Measurements from ENCODE around the gene FREM1.

Gene FREM1

GRCh38 chr9:14702200-14702720 lies 208.0 kb downstream of the FREM1 start:
- no peak for DNase-seq (ENCODE audit: low read depth)

DNA sequence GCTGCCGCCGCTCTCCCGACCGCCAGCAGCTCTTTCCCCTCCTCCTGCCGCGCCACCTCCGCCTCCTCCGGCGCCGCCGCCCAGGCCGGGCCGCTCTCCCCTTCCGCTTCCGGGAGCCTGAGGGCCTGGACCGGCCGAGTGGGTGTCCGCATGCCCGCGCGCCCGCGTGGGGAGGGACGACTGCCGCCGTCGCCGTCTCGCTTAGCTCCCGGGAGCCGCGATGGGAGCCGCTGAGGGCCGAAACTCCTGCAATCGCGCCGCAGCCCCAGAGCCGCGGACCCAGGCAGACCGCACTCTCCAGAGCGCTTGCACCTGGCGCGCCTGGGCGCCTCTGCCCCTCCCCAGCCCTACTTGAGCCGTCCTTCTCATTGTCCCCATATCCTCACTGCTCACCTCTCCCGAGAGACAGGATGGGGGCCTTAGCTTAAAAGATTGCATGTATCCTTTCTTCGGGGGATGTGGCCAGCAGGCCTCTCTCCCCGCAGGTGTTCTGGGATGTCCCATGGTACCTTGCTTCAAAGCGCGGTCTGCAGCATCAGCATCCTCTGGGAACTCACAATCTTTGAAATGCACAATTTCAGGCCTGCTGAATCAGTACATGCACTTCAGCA lies 216.9 kb downstream of the FREM1 start, which contains the start of gene ZDHHC21:
Gene ZDHHC21, minus strand, starts transcription at position 182 of the 611 bp plus-strand sequence. CDS start 19,092 bp downstream, outside the sequence.
- peak; percentile 66 for DNase-seq (ENCODE audit: low read depth)

DNA sequence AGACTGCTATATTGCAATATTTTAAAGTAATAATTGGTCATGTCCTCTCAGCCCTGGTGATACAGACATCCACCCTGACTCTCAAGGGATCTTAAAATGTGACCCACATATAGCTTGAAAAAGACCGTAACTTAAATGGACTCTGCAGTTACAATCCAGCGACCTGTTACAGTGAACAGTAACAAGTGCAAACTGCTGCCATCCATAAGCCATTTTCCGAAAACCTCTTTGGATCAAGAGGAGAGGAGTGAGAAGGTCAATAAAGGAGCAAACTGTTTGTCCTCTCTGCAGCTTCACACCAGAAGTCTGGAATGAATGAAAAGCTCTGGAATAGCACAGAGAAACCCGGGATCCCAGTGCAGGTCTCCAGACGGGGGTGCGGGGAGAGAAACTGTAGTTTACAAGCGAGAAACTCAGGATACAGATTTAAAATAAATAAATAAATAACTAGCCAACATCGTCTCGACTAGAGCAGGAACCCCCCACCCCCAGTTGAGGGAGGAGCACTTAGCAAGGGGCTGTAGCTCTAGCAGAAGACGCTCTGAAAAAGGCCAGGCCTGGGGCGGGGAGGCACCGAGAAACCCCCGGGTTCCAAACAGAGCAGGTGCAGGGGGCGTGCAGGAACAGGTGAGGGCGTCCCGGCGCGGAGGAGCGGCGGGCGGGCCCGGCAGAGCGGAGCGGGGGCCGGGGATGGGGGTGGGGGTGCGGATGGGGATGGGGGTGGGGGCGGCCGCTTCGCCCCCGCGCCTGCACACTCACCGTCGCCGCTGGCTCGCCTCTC lies 217.6 kb downstream of the FREM1 start:
- no peak for DNase-seq (ENCODE audit: low read depth)

GRCh38 chr9:14690948-14691730 lies 219.1 kb downstream of the FREM1 start:
- DNase-seq (ENCODE audit: low read depth) = no peak

DNA sequence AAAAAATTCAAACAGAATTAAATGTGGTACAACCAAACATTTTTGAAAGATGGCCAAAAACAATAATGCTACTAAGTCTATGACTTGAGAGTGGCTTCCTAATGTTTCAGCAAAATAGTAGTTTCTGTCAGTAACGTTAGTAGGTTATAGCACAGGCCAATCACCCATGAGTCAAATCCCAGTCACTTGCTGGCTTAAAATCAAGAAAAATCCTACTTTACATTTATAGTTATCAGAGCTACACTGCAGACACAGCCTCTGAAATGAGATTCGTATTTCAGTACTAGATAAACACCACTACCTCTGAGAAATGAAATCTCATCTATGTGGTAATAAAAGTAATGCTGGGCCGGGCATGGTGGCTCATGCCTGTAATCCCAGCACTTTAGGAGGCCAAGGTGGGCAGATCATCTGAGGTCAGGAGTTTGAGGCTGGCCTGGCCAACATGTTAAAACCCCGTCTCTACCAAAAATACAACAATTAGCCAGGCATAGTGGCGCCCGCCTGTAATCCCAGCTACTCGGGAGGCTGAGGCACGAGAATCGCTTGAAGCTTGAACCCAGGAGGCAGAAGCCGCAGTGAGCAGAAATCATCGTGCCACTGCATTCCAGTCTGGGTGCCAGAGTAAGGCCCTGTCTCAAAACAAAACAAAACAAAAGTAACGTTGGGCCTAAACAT lies 223.0 kb downstream of the FREM1 start:
- no peak for DNase-seq (ENCODE audit: low read depth)

DNA sequence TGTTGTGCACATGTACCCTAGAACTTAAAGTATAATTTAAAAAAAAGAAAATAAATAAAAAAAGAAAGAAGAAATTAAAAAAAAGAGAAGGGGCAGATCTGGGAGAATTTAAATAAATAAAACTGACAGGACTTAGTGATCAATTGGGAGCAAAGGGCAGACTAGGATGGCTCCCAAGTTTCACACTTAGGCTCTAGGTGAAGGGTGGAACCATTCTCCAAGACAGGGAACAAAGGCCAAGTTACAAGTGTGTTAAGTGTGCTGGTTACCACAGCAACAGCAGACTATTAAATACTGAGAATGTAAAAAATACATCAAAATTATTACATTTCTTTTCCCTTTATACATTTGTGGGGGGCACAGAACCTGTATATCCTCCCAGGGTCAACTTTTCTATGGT lies 224.1 kb downstream of the FREM1 start:
- DNase-seq (ENCODE audit: low read depth) = no peak

Data from activated T-cell treated with anti-CD3 and anti-CD28 coated beads for 48 hours (primary cell).